OCI-LY1 (cell line): ENCODE measurements around the gene CDH4.

ENCODE experiments used
- EZH2 ChIP-seq: fragments of 200-600 bp; sonication (generic), shearing (Covaris generic); IDR thresholded peaks from 2 replicates; pipeline ENCODE4 v1.8.0; 2017; ENCODE audit warnings: borderline replicate concordance, mixed run types, mild to moderate bottlenecking, antibody characterized with exemption, low read length, moderate library complexity, mixed read lengths
- TF ChIP-seq, protein P1 (sequence below): fragments of 200-600 bp; sonication (generic), shearing (Covaris generic); IDR thresholded peaks from 2 replicates; pipeline ENCODE4 v1.5.1; 2017; ENCODE audit warnings: mild to moderate bottlenecking, antibody characterized with exemption, low read length, moderate library complexity, mixed read lengths

GRCh38 chr20:61397790-61398189, 145.7 kb downstream of the CDH4 start:
- TF ChIP-seq, protein P1, sequence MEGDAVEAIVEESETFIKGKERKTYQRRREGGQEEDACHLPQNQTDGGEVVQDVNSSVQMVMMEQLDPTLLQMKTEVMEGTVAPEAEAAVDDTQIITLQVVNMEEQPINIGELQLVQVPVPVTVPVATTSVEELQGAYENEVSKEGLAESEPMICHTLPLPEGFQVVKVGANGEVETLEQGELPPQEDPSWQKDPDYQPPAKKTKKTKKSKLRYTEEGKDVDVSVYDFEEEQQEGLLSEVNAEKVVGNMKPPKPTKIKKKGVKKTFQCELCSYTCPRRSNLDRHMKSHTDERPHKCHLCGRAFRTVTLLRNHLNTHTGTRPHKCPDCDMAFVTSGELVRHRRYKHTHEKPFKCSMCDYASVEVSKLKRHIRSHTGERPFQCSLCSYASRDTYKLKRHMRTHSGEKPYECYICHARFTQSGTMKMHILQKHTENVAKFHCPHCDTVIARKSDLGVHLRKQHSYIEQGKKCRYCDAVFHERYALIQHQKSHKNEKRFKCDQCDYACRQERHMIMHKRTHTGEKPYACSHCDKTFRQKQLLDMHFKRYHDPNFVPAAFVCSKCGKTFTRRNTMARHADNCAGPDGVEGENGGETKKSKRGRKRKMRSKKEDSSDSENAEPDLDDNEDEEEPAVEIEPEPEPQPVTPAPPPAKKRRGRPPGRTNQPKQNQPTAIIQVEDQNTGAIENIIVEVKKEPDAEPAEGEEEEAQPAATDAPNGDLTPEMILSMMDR: no peak
- no peak for TF ChIP-seq EZH2
